K562 (cell line): ENCODE results near the gene FBXO10. TPM values are rescaled to one million over a fixed set of nuclear protein-coding genes. Genes with fewer than 3 reads are reported as not detected.
A peak's percentile ranks its signal among the peaks of the same experiment; 100 is the strongest.

Experiments used
- ARID2 ChIP-seq: fragments of 450-650 bp; IDR thresholded peaks from 2 replicates; pipeline ENCODE4 v1.6.1; 2017; ENCODE audit warnings: antibody characterized with exemption, mild to moderate bottlenecking
- ATF4 ChIP-seq: fragments of 450-650 bp; formaldehyde crosslinking; IDR thresholded peaks from 2 replicates; pipeline ENCODE4 v1.4.0; 2022; ENCODE audit warnings: mild to moderate bottlenecking, moderate library complexity
- CCNT2 ChIP-seq: IDR thresholded peaks from 2 replicates; pipeline ENCODE4 v1.6.1; 2011; ENCODE audit warnings: borderline replicate concordance, low read depth, mild to moderate bottlenecking, moderate library complexity, mixed read lengths, low read length; ENCODE audit not compliant: insufficient read length; ENCODE audit errors: extremely low read depth
- FOXP4 ChIP-seq: sonication (generic); formaldehyde crosslinking; IDR thresholded peaks from 2 replicates; pipeline ENCODE4 v1.8.0; 2022; ENCODE audit warnings: mild to moderate bottlenecking, missing genetic modification reagents, borderline replicate concordance
- ILK ChIP-seq: fragments of 450-650 bp; IDR thresholded peaks from 2 replicates; pipeline ENCODE4 v1.6.1; 2016; ENCODE audit warnings: missing genetic modification characterization, low read depth, mild to moderate bottlenecking, missing compliant biosample characterization, moderate library complexity, borderline replicate concordance
- IRF2 ChIP-seq: sonication (generic); formaldehyde crosslinking; IDR thresholded peaks from 2 replicates; pipeline ENCODE4 v1.8.1; 2022; ENCODE audit warnings: mild to moderate bottlenecking, missing genetic modification reagents
- KAT2B ChIP-seq: IDR thresholded peaks from one replicate; pipeline ENCODE4 v1.6.1; 2012; ENCODE audit warnings: low read depth, mild to moderate bottlenecking, control low read depth, inconsistent platforms, low read length, moderate library complexity
- MAZ ChIP-seq, 2 experiments: fragments of 450-650 bp in 1 of 2; sonication (generic) in 1 of 2; formaldehyde crosslinking; IDR thresholded peaks in 1 of 2; conservative IDR thresholded peaks in 1 of 2; 2 replicates each; pipeline versions ENCODE4 v1.4.0 to v1.5.0; 2020; ENCODE audit warnings: mild to moderate bottlenecking in 1 of 2, missing genetic modification reagents in 1 of 2
- NCOR1 ChIP-seq: fragments of 450-650 bp; IDR thresholded peaks from 2 replicates; pipeline ENCODE4 v1.6.1; 2016; ENCODE audit warnings: mild to moderate bottlenecking, moderate library complexity
- NFYB ChIP-seq: IDR thresholded peaks from 2 replicates; pipeline ENCODE4 v1.6.1; 2011; ENCODE audit warnings: mild to moderate bottlenecking, moderate library complexity; ENCODE audit not compliant: insufficient read length; ENCODE audit errors: extremely low read depth
- PCBP1 ChIP-seq: fragments of 200-400 bp; formaldehyde crosslinking; IDR thresholded peaks from 2 replicates; pipeline ENCODE4 v1.6.1; 2018; ENCODE audit warnings: mild to moderate bottlenecking, low read depth, low read length; ENCODE audit not compliant: poor library complexity, severe bottlenecking
- PHB2 ChIP-seq: fragments of 450-650 bp; IDR thresholded peaks from 2 replicates; pipeline ENCODE4 v1.6.1; 2017; ENCODE audit warnings: low read depth
- RCOR1 ChIP-seq, 2 experiments: IDR thresholded peaks; 2 replicates each; pipeline ENCODE4 v1.6.1; 2012; ENCODE audit warnings: low read depth in 2 of 2, low read length in 2 of 2, borderline replicate concordance in 1 of 2, improper control_type of control experiment in 1 of 2
- SLC30A9 ChIP-seq: fragments of 250-450 bp; sonication (Bioruptor Pico); IDR thresholded peaks from 2 replicates; pipeline ENCODE4 v1.8.0; 2022; ENCODE audit warnings: mild to moderate bottlenecking, moderate library complexity
- SMARCA5 ChIP-seq: fragments of 450-650 bp; IDR thresholded peaks from 2 replicates; pipeline ENCODE4 v1.6.1; 2016
- SNRNP70 ChIP-seq: fragments of 200-400 bp; formaldehyde crosslinking; optimal IDR thresholded peaks from 2 replicates; pipeline ENCODE3; 2017; ENCODE audit warnings: low read depth, low read length
- SP2 ChIP-seq: IDR thresholded peaks from 2 replicates; pipeline ENCODE4 v1.6.1; 2011; ENCODE audit warnings: mild to moderate bottlenecking, low read depth, low read length, moderate library complexity; ENCODE audit not compliant: poor library complexity, severe bottlenecking; ENCODE audit errors: extremely low read depth
- TEAD2 ChIP-seq: fragments of 450-650 bp; IDR thresholded peaks from 2 replicates; pipeline ENCODE4 v1.6.1; 2016; ENCODE audit warnings: missing genetic modification characterization, control low read depth, missing compliant biosample characterization
- ZBED1 ChIP-seq: IDR thresholded peaks from 2 replicates; pipeline ENCODE4 v1.6.1; 2014
- ZBTB9 ChIP-seq: fragments of 450-650 bp; formaldehyde crosslinking; IDR thresholded peaks from 2 replicates; pipeline ENCODE4 v1.4.0; 2020; ENCODE audit warnings: mild to moderate bottlenecking, moderate library complexity
- ZNF512 ChIP-seq: IDR thresholded peaks from 2 replicates; pipeline ENCODE4 v1.6.1; 2016; ENCODE audit warnings: missing genetic modification characterization, missing compliant biosample characterization
- ZNF778 ChIP-seq: fragments of 450-650 bp; formaldehyde crosslinking; IDR thresholded peaks from 2 replicates; pipeline ENCODE4 v1.4.0; 2020; ENCODE audit warnings: mild to moderate bottlenecking, moderate library complexity
- ZNF79 ChIP-seq: fragments of 250-450 bp; sonication (Bioruptor Pico); IDR thresholded peaks from 2 replicates; pipeline ENCODE4 v1.4.0; 2020; ENCODE audit warnings: low read depth, mild to moderate bottlenecking, moderate library complexity
- polyA plus RNA-seq, 8 experiments: library from polyadenylated mRNA; depleted of rRNA in 4 of 8; stranded (reverse) in 5 of 8; unstranded in 3 of 8; fragments of >200 nt; fragmentation: Nextera tagmentation in 2 of 8; fragmentation: Illumina TruSeq in 1 of 8; extraction: Ambion mirVana in 2 of 8; extraction: Trizol in 1 of 8; gene quantifications; 2 replicates each; pipeline versions ENCODE4 v1.2.1 to v1.2.3, GENCODE V29; 2011 to 2014; ENCODE audit warnings: inconsistent platforms in 1 of 8, missing spikeins in 1 of 8
- total RNA-seq, 7 experiments: library from RNA; depleted of rRNA in 6 of 7; stranded (reverse); fragments of >200 nt in 6 of 7; fragmentation: Illumina TruSeq in 2 of 7; extraction: Trizol in 2 of 7; gene quantifications; 2 replicates each; pipeline versions ENCODE4 v1.2.1 to v1.2.3, GENCODE V29; 2011 to 2021; ENCODE audit warnings: low replicate concordance in 1 of 7

The FBXO10 gene
- total and polyA plus RNA-seq, 9 of the 15 experiments (the other 6 are each of a cell fraction or from before 2014, with no cell fraction given): 0.84 to 9.9 (median 6.0) TPM

GRCh38 chr9:37466037-37466709 is 110.0 kb downstream of the FBXO10 start (continued):
- TF ChIP-seq TEAD2 (tag): no peak
- no peak for TF ChIP-seq ARID2
- no peak for TF ChIP-seq ATF4 (CRISPR knock-in tag)
- TF ChIP-seq RCOR1 (IDR thresholded peaks at IDR 0.05; ENCODE audit: borderline replicate concordance in 1 of 2, low read depth in 2 of 2, low read length in 2 of 2): peak in 1 of 2 experiments; percentile 30; a peak in 3 of 4 replicates
- no peak for TF ChIP-seq ZBTB9
- TF ChIP-seq ZNF778: no peak
- TF ChIP-seq SMARCA5: no peak
- TF ChIP-seq FOXP4 (CRISPR knock-in tag): no peak
- TF ChIP-seq ILK (tag): no peak
- no peak for TF ChIP-seq ZNF512
- TF ChIP-seq SLC30A9 (CRISPR knock-in tag): no peak
- TF ChIP-seq ZBED1: no peak
- TF ChIP-seq IRF2 (CRISPR knock-in tag): no peak
- no peak for TF ChIP-seq SP2
- TF ChIP-seq MAZ (CRISPR knock-in tag; conservative IDR thresholded peaks at IDR 0.05 in 1 of 2, IDR thresholded peaks at IDR 0.05 in 1 of 2): peak; percentile 30 to 64; a peak in 1 of 4 replicates
- TF ChIP-seq SNRNP70: no peak
- TF ChIP-seq ZNF79 (CRISPR knock-in tag): no peak
- TF ChIP-seq NFYB: no peak
- TF ChIP-seq KAT2B: no peak
- TF ChIP-seq PHB2: no peak
- TF ChIP-seq CCNT2: peak; percentile 28
- no peak for TF ChIP-seq PCBP1
- TF ChIP-seq NCOR1: no peak
